Heart left ventricle (tissue), 13 donors: ENCODE data around the gene UPK3A.

Experiments used
- CTCF ChIP-seq, 12 donors: fragments of 200-600 bp; sonication (generic) in 4 of 12; IDR thresholded peaks; one replicate each; pipeline versions ENCODE4 v1.5.0 to v1.8.0; 2018 to 2022; ENCODE audit warnings: antibody characterized with exemption in 12 of 12, mild to moderate bottlenecking in 5 of 12
- POLR2A ChIP-seq, 2 donors: fragments of 450-650 bp; IDR thresholded peaks; one replicate each; pipeline ENCODE4 v1.6.1; 2017; ENCODE audit warnings: antibody characterized with exemption in 2 of 2, mild to moderate bottlenecking in 2 of 2, moderate library complexity in 2 of 2
- donor health status: ischemic (EF 13 %, LVEDD 7.1; RV severe dilation, severe dysfunction).
- donor health status: DM: no; HTN: yes; CAD: no.
- donor health status: DM: no; HTN: no; CAD: no.
- donor health status: ischemic (EF 25% LVEDD 6.9; RV normal size, moderate dysfunction).
- donor health status: ischemic (EF 25% LVEDD 5.7; RV mildly dilated, moderate dysfunction).
- donor health status: ischemic (EF 35%, LVEDD 5.7; RV mildly dilated, moderate dysfunction).
- donor health status: nonischemic (EF 11% LVEDD 7.7; RV severe dilation, severe dysfunction).
- donor health status: DM: yes; HTN: yes; CAD: no.
- donor health status: PGD.
- donor health status: ischemic (EF 29% LVEDD 5.4; RV normal size, mild dysfunction).
- donor health status: nonischemic (EF 23%, LVEDD 6.1; RV moderate dilation, normal function).

DNA sequence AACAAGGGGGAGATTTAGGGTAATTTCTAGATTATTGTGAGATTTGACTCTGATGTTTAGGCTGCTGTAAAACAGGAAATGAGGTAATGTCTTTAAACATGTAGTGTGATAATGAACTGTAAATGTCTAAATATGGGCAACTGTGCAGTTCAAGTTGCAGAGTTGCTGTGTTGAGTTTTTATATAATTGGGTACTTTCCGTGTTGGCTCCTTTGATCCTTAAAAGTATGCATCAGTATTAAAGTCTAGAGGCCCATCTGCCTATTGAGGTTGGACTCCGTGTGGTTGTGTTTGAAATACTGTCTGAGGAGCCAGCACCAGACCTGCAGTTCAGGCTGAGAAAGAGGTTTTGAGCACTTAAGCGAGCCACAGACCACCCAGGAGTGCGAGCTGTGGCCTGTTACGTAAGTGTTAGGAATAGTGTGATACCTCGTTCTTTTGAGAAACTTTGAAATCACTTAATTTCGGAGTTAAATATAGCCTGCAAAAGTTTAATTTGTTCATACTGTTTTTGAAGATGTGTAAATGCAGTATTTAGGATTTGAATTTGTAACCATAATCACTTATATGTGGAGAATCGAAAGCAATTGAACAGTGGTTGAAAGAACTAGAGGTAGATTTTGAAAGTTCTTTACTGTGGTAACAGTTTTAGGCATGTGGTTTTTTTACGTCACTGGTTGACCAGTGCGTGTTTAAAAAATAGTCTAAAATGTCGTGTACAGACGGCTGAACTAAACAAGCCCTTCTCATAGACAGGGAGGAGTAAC, 34.0 kb downstream of the UPK3A start:
- TF ChIP-seq CTCF (IDR thresholded peaks at IDR 0.05): no peak
- TF ChIP-seq POLR2A (IDR thresholded peaks at IDR 0.05): no peak
